Measurements from ENCODE around the gene RGS7. TPM values are rescaled to one million over a fixed set of nuclear protein-coding genes. Genes with fewer than 3 reads are reported as not detected.

Gene RGS7
- total RNA-seq, 1 donor: 0.36 TPM

DNA sequence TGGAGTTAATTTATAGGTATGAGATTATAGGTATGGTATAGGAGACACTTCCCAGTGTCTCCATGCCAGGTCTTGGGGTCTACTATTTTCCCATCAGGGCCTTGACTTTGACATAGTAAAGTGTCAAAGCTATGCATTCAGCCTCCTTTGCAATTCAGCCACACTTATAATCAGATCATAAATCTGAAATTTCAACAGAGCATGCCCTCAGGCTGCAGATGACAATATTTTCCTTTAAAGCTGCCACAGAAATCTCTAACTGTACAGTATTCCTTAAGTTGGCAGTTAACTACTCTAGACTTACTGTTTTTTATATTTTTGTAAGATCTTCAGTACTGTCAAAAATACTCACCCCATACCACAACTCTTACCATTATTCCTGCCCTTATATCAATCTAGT is 30.2 kb upstream of the RGS7 start:
- no peak for DNase-seq (ENCODE audit: insufficient read length, low spot score, missing footprints)
- no peaks in the 10 kb centered on the region for H3K27me3 ChIP-seq (ENCODE audit: insufficient read depth, low read length)
- H3K36me3 ChIP-seq (ENCODE audit: insufficient read depth, low read length): no peaks in the 10 kb centered on the region
- H3K4me3 ChIP-seq (ENCODE audit: insufficient read depth, low read length): no peak overlapping the region
- H4K20me1 ChIP-seq (ENCODE audit: insufficient read depth, low read length): no peaks in the 10 kb centered on the region
- H3K27ac ChIP-seq (ENCODE audit: low read depth, low read length): no peak overlapping the region
- no peak overlapping the region for H3K4me2 ChIP-seq (ENCODE audit: insufficient read depth, low read length)
- no peaks in the 10 kb centered on the region for H3K4me1 ChIP-seq (ENCODE audit: insufficient read depth, low read length)
- H2AFZ ChIP-seq (ENCODE audit: low read length): no peak overlapping the region
- no peaks in the 10 kb centered on the region for H3K79me2 ChIP-seq (ENCODE audit: insufficient read depth, low read length)
- TF ChIP-seq, protein P1, sequence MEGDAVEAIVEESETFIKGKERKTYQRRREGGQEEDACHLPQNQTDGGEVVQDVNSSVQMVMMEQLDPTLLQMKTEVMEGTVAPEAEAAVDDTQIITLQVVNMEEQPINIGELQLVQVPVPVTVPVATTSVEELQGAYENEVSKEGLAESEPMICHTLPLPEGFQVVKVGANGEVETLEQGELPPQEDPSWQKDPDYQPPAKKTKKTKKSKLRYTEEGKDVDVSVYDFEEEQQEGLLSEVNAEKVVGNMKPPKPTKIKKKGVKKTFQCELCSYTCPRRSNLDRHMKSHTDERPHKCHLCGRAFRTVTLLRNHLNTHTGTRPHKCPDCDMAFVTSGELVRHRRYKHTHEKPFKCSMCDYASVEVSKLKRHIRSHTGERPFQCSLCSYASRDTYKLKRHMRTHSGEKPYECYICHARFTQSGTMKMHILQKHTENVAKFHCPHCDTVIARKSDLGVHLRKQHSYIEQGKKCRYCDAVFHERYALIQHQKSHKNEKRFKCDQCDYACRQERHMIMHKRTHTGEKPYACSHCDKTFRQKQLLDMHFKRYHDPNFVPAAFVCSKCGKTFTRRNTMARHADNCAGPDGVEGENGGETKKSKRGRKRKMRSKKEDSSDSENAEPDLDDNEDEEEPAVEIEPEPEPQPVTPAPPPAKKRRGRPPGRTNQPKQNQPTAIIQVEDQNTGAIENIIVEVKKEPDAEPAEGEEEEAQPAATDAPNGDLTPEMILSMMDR (IDR thresholded peaks at IDR 0.05; ENCODE audit: extremely low read depth, low read depth, low read length): no peak
- no peaks in the 10 kb centered on the region for H3K9me3 ChIP-seq (ENCODE audit: low read depth, low read length)

DNA sequence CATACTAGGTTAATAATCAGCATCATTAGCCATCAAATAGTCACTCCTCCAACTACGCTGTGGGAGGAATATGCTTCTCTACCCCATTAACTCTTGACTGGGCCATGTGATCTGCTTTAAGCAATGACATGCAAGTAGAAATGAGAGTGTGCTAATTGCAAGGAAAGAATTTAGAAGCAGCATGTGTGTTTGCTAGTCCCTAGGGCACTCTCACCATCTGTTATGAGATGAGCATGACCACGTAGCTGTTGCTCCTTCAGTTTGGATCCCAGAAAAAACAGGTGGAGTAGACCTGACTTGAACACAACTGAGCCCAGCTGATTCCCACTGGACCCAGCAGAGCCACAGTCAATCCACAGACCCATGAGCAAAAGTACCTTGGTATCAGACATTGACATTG is 19.7 kb upstream of the RGS7 start:
- Histone ChIP-seq H3K4me1 (ENCODE audit: insufficient read depth, low read length) (no peaks in the 10 kb centered on the region), H3K27me3 (ENCODE audit: insufficient read depth, low read length) (no peaks in the 10 kb centered on the region), H3K79me2 (ENCODE audit: insufficient read depth, low read length) (no peaks in the 10 kb centered on the region), H2AFZ (ENCODE audit: low read length) (no peak overlapping the region), H3K27ac (ENCODE audit: low read depth, low read length) (no peak overlapping the region), H3K4me3 (ENCODE audit: insufficient read depth, low read length) (no peak overlapping the region), H4K20me1 (ENCODE audit: insufficient read depth, low read length) (no peaks in the 10 kb centered on the region), H3K9me3 (ENCODE audit: low read depth, low read length) (no peaks in the 10 kb centered on the region), H3K4me2 (ENCODE audit: insufficient read depth, low read length) (no peak overlapping the region), H3K36me3 (ENCODE audit: insufficient read depth, low read length) (no peaks in the 10 kb centered on the region)
- DNase-seq (ENCODE audit: insufficient read length, low spot score, missing footprints): no peak
- TF ChIP-seq, protein P1 (IDR thresholded peaks at IDR 0.05; ENCODE audit: extremely low read depth, low read depth, low read length): no peak

DNA sequence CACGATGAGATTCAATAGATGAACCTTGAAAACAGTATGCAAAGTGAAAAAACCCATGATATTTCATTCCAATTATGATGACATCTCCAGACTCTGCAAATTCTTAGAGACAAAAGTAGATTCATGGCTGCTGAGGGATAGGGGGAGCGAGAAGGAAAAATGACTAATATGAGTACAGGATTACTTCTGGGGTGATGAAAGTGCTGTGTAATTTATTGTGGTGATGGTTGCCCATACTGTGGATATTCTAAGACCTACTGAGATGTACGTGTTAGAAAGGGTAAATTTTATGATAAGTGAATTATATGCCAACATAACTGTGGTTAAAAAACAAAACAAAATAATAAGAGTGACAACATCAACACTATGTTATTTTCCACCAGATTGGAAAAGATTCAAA is 18.9 kb upstream of the RGS7 start:
- H3K27ac ChIP-seq (ENCODE audit: low read depth, low read length): no peak overlapping the region
- H4K20me1 ChIP-seq (ENCODE audit: insufficient read depth, low read length): no peaks in the 10 kb centered on the region
- H3K9me3 ChIP-seq (ENCODE audit: low read depth, low read length): no peaks in the 10 kb centered on the region
- no peaks in the 10 kb centered on the region for H3K36me3 ChIP-seq (ENCODE audit: insufficient read depth, low read length)
- no peaks in the 10 kb centered on the region for H3K79me2 ChIP-seq (ENCODE audit: insufficient read depth, low read length)
- no peak overlapping the region for H3K4me3 ChIP-seq (ENCODE audit: insufficient read depth, low read length)
- no peaks in the 10 kb centered on the region for H3K27me3 ChIP-seq (ENCODE audit: insufficient read depth, low read length)
- DNase-seq (ENCODE audit: insufficient read length, low spot score, missing footprints): no peak
- no peak overlapping the region for H2AFZ ChIP-seq (ENCODE audit: low read length)
- H3K4me1 ChIP-seq (ENCODE audit: insufficient read depth, low read length): no peaks in the 10 kb centered on the region
- TF ChIP-seq, protein P1 (IDR thresholded peaks at IDR 0.05; ENCODE audit: extremely low read depth, low read depth, low read length): no peak
- no peak overlapping the region for H3K4me2 ChIP-seq (ENCODE audit: insufficient read depth, low read length)

DNA sequence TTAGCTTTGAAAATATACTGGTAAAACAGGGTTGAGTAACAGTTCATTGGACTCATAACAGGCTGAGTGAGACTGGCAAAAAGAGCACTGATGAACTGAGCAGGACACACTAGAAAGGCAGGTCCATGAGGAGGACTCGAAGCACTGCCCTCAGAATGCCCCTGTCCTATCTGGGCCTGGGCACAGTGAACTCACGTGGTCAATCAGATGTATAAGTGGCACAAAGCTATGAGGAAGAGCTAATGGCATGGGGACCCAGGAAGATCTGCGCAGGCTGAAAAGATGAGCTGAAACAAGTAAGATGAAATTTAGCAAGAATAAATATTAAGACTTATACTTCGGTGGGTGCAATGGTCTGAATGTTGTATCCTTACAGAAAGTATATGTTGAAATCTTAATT is 9.2 kb upstream of the RGS7 start:
- no peaks in the 10 kb centered on the region for H3K36me3 ChIP-seq (ENCODE audit: insufficient read depth, low read length)
- TF ChIP-seq, protein P1 (IDR thresholded peaks at IDR 0.05; ENCODE audit: extremely low read depth, low read depth, low read length): no peak
- no peak overlapping the region for H3K27ac ChIP-seq (ENCODE audit: low read depth, low read length)
- H3K4me1 ChIP-seq (ENCODE audit: insufficient read depth, low read length): no peaks in the 10 kb centered on the region
- H3K79me2 ChIP-seq (ENCODE audit: insufficient read depth, low read length): no peaks in the 10 kb centered on the region
- no peak overlapping the region for H3K4me2 ChIP-seq (ENCODE audit: insufficient read depth, low read length)
- H3K27me3 ChIP-seq (ENCODE audit: insufficient read depth, low read length): no peaks in the 10 kb centered on the region
- no peaks in the 10 kb centered on the region for H3K9me3 ChIP-seq (ENCODE audit: low read depth, low read length)
- no peak overlapping the region for H2AFZ ChIP-seq (ENCODE audit: low read length)
- no peak for DNase-seq (ENCODE audit: insufficient read length, low spot score, missing footprints)
- H4K20me1 ChIP-seq (ENCODE audit: insufficient read depth, low read length): no peaks in the 10 kb centered on the region
- H3K4me3 ChIP-seq (ENCODE audit: insufficient read depth, low read length): no peak overlapping the region

All from osteoblast (primary cell).